ENCODE results near the gene PTPRN2. TPM values are rescaled to one million over a fixed set of nuclear protein-coding genes. Genes with fewer than 3 reads are reported as not detected.

PTPRN2 gene
- total and polyA plus RNA-seq, 2 donors (not counting 3 experiments of a cell fraction or from before 2014, with no cell fraction given) = 0.62 to 0.88 TPM

GRCh38 chr7:157814931-157815705 is 772.5 kb downstream of the PTPRN2 start:
- H4K20me1 ChIP-seq (replicated peaks; ENCODE audit: control insufficient read depth, extremely low read depth, insufficient read depth, low read length) = no peaks in the 10 kb centered on the region
- H3K79me2 ChIP-seq (ENCODE audit: control insufficient read depth, insufficient read depth, low read length) = no peaks in the 10 kb centered on the region
- H3K9me3 ChIP-seq (replicated peaks; ENCODE audit: control insufficient read depth, insufficient read depth, low read length) = peaks cover 4% of the 10 kb centered on the region
- H3K27ac ChIP-seq (ENCODE audit: insufficient read depth, low read depth, low read length) = no peak overlapping the region
- no peak overlapping the region for H3K9ac ChIP-seq (replicated peaks; ENCODE audit: extremely low read depth, insufficient read depth, low read length)
- FAIRE-seq (no peak), DNase-seq (ENCODE audit: low read depth, low spot score) (no peak)
- H3K4me3 ChIP-seq (replicated peaks in 1 of 3; ENCODE audit: insufficient read depth in 1 of 3, low read depth in 1 of 3, low read length in 3 of 3) = no peak overlapping the region
- H3K4me2 ChIP-seq (ENCODE audit: insufficient read depth, low read length) = no peak overlapping the region
- no peaks in the 10 kb centered on the region for H3K4me1 ChIP-seq (ENCODE audit: control insufficient read depth, extremely low read depth, insufficient read depth, low read length)
- intact Hi-C loops (cut with micrococcal nuclease) (no loop called here), dilution Hi-C loops (cut with MboI; ENCODE audit: extremely low pct_ligation_motif_present, low sequenced_read_pairs) (no loop called here)
- no peaks in the 10 kb centered on the region for H3K9me1 ChIP-seq (replicated peaks; ENCODE audit: control insufficient read depth, extremely low read depth, insufficient read depth, low read length)
- TF ChIP-seq CTCF (IDR thresholded peaks at IDR 0.05; ENCODE audit: extremely low read depth in 1 of 2, insufficient read depth in 1 of 2, low read depth in 1 of 2, low read length in 2 of 2) (no peak), GATA2 (IDR thresholded peaks at IDR 0.05; ENCODE audit: insufficient read depth, insufficient read length, low read depth, low read length) (no peak), EZH2 (IDR thresholded peaks at IDR 0.05; ENCODE audit: borderline replicate concordance, low read depth, low read length, severe bottlenecking) (no peak), MYC (IDR thresholded peaks at IDR 0.05; ENCODE audit: low read depth, low read length) (no peak), POLR2A (IDR thresholded peaks at IDR 0.05; ENCODE audit: low read depth, low read length) (no peak), MAX (IDR thresholded peaks at IDR 0.05; ENCODE audit: insufficient read depth, insufficient read length) (no peak), POLR2AphosphoS5 (IDR thresholded peaks at IDR 0.05; ENCODE audit: insufficient read depth, low read depth, low read length) (no peak), FOS (IDR thresholded peaks at IDR 0.05; ENCODE audit: borderline replicate concordance, insufficient read depth, low read length) (no peak), JUN (IDR thresholded peaks at IDR 0.05; ENCODE audit: borderline replicate concordance, insufficient read depth, insufficient read length, low read depth) (no peak)
- BruUV-seq (replicated peaks) = no TSS peak
- no peak overlapping the region for H2AFZ ChIP-seq (ENCODE audit: low read depth, low read length)
- ChIA-PET CTCF (no interaction called here), POLR2A (no interaction called here)
- H3K27me3 ChIP-seq (ENCODE audit: control insufficient read depth in 2 of 2, insufficient read depth in 2 of 2, low read length in 2 of 2) = no peaks in the 10 kb centered on the region
- no peaks in the 10 kb centered on the region for H3K36me3 ChIP-seq (ENCODE audit: control insufficient read depth in 2 of 2, extremely low read depth in 1 of 2, insufficient read depth in 2 of 2, low read length in 2 of 2)

All from endothelial cell of umbilical vein (primary cell).